ENCODE measurements around the gene FADS2. TPM values are rescaled to one million over a fixed set of nuclear protein-coding genes. Genes with fewer than 3 reads are reported as not detected.

FADS2 gene
- total and polyA plus RNA-seq, 9 of the 15 experiments (the other 6 are each of a cell fraction or from before 2014, with no cell fraction given), result 2.9 to 42.8 (median 16.2) TPM

DNA sequence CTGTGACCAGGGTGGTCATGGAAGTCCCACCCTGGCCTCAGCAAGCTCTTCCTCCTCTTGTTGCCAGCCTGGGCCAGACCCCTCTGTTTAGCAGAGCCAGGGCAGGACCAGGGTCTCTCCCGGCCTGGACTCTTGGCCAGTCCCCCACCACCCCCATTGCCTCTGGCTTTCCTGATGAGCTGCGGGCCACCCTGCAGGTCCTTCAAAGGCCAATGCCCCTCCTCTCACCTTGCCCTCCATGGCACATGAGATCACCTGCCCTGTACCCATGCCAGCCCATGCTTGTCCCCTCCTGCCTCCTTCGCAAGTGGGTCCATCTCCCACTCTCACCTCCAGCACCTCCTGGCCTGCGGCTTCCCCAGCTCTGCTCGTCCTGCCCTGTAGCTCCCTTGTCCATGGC, 10.4 kb downstream of the FADS2 start:
- CTCF ChIA-PET (ENCODE audit: low intra/inter-chr PET ratio), result no interaction called here
- POLR2A ChIA-PET, result interaction anchor here (0.6 kb wide), 1 partner anchor 18 kb away, joined by 3 read pairs; no protein-coding TSS in a partner anchor

DNA sequence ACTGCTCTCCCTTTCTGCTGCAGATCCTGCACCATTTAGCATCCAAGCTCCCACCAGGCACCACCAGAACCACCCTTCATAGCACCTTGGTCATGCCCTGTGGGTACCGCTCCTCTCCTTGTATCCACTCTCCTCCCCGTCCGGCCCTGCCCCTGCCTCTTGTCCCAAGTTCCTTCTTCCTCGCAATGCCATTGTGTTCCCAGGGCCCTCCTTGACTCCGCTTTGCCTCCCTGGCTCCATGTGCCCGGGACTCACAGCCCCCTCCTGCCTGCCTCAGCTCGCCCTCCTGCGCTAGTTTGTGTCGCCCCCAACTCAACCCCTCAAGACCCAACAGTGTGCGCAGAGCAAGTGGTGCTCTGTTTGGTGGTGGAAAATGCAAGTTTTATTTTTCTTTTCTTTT, 10.8 kb downstream of the FADS2 start:
- Histone ChIP-seq H4K20me1 (replicated peaks; ENCODE audit: control insufficient read depth, insufficient read depth, low read length) (no peaks in the 10 kb centered on the region), H3K27me3 (ENCODE audit: control insufficient read depth in 2 of 2, insufficient read depth in 2 of 2, low read length in 2 of 2) (no peaks in the 10 kb centered on the region), H3K9me1 (ENCODE audit: control insufficient read depth, insufficient read depth, low read length) (peaks cover 10% of the 10 kb centered on the region), H3K4me2 (ENCODE audit: insufficient read depth, low read length) (no peak overlapping the region), H3K9me3 (replicated peaks; ENCODE audit: control insufficient read depth, insufficient read depth, low read depth, low read length) (no peaks in the 10 kb centered on the region), H3K4me3 (no peak overlapping the region), H2AFZ (ENCODE audit: low read depth, low read length) (no peak overlapping the region), H3K79me2 (ENCODE audit: control insufficient read depth, insufficient read depth, low read length) (peaks cover 27% of the 10 kb centered on the region; the same call in 2 of the 3 replicates), H3K36me3 (ENCODE audit: control insufficient read depth, insufficient read depth, low read length) (peaks cover 18% of the 10 kb centered on the region), H3K27ac (ENCODE audit: extremely low read depth, low read depth, low read length) (peak overlapping the region; percentile 19; the same call in 1 of the 3 replicates), H3K9ac (ENCODE audit: insufficient read depth in 1 of 2, low read depth in 2 of 2, low read length in 2 of 2) (peak overlapping the region in 1 of 2 experiments; percentile 81; a peak in 2 of 4 replicates), H3K4me1 (replicated peaks in 1 of 2; ENCODE audit: control insufficient read depth in 2 of 2, insufficient read depth in 2 of 2, low read length in 2 of 2) (peaks cover 73 to 75% of the 10 kb centered on the region in 2 experiments)
- intact Hi-C loops (cut with micrococcal nuclease), result no loop called here
- no TSS peak for BruUV-seq (replicated peaks)
- 100% methylated on average over 8 of the region's 10 CpGs for WGBS (ENCODE audit: insufficient coverage, low coverage, missing lambda C conversion rate)
- DNase-seq (ENCODE audit: extremely low read depth in 1 of 4, low spot score in 3 of 4) (no peak), FAIRE-seq (no peak), ATAC-seq (no peak)
- CTCF ChIA-PET (ENCODE audit: low intra/inter-chr PET ratio), result no interaction called here
- POLR2A ChIA-PET, result interaction anchor here (0.6 kb wide), 1 partner anchor 18 kb away, joined by 3 read pairs; no protein-coding TSS in a partner anchor
- in situ Hi-C loops (cut with MboI), result no loop called here
- TF ChIP-seq ZFP30 (CRISPR knock-in tag; IDR thresholded peaks at IDR 0.05; ENCODE audit: borderline replicate concordance) (no peak), BHLHE40 (IDR thresholded peaks at IDR 0.05; ENCODE audit: low read length) (no peak), GABPB1 (CRISPR knock-in tag; IDR thresholded peaks at IDR 0.05) (no peak), MAZ (CRISPR knock-in tag; conservative IDR thresholded peaks at IDR 0.05 in 1 of 2, IDR thresholded peaks at IDR 0.05 in 1 of 2) (no peak), KDM1A (IDR thresholded peaks at IDR 0.05) (no peak), CBX3 (IDR thresholded peaks at IDR 0.05; ENCODE audit: borderline replicate concordance in 1 of 2, low read length in 2 of 2) (no peak), SAFB (IDR thresholded peaks at IDR 0.05; ENCODE audit: borderline replicate concordance, low read depth, low read length) (no peak), DLX4 (CRISPR knock-in tag; IDR thresholded peaks at IDR 0.05) (no peak), OTX1 (CRISPR knock-in tag; IDR thresholded peaks at IDR 0.05) (no peak), TRIM24 (IDR thresholded peaks at IDR 0.05) (no peak), RBM34 (IDR thresholded peaks at IDR 0.05; ENCODE audit: borderline replicate concordance, insufficient read depth, low read length) (no peak), CREBBP (IDR thresholded peaks at IDR 0.05; ENCODE audit: low read depth, low read length) (no peak), ZNF12 (CRISPR knock-in tag; IDR thresholded peaks at IDR 0.05) (no peak), ZFP36 (IDR thresholded peaks at IDR 0.05; ENCODE audit: low read depth, low read length, partially characterized antibody) (no peak)

More for the DNA sequence above, 10.4 kb downstream of the FADS2 start:
- peaks cover 31% of the 10 kb centered on the region; the same call in 2 of the 3 replicates for H3K79me2 ChIP-seq (ENCODE audit: control insufficient read depth, insufficient read depth, low read length)
- peaks cover 14% of the 10 kb centered on the region for H3K9me1 ChIP-seq (ENCODE audit: control insufficient read depth, insufficient read depth, low read length)
- FAIRE-seq (no peak), DNase-seq (ENCODE audit: extremely low read depth in 1 of 4, low spot score in 3 of 4) (no peak), ATAC-seq (no peak)
- H3K4me3 ChIP-seq, result no peak overlapping the region
- H3K9ac ChIP-seq (ENCODE audit: insufficient read depth in 1 of 2, low read depth in 2 of 2, low read length in 2 of 2), result peak overlapping the region in 1 of 2 experiments; percentile 81; a peak in 2 of 4 replicates
- TF ChIP-seq KLF16 (IDR thresholded peaks at IDR 0.05), result no peak
- TF ChIP-seq RBM25 (IDR thresholded peaks at IDR 0.05; ENCODE audit: low read depth, low read length, severe bottlenecking), result no peak
- H3K4me2 ChIP-seq (ENCODE audit: insufficient read depth, low read length), result no peak overlapping the region
- H3K9me3 ChIP-seq (replicated peaks; ENCODE audit: control insufficient read depth, insufficient read depth, low read depth, low read length), result no peaks in the 10 kb centered on the region
- H2AFZ ChIP-seq (ENCODE audit: low read depth, low read length), result no peak overlapping the region
- H3K27me3 ChIP-seq (ENCODE audit: control insufficient read depth in 2 of 2, insufficient read depth in 2 of 2, low read length in 2 of 2), result no peaks in the 10 kb centered on the region
- WGBS (ENCODE audit: insufficient coverage, low coverage, missing lambda C conversion rate), result 95% methylated on average over 5 of the region's 5 CpGs
- no TSS peak for BruUV-seq (replicated peaks)
- H4K20me1 ChIP-seq (replicated peaks; ENCODE audit: control insufficient read depth, insufficient read depth, low read length), result no peaks in the 10 kb centered on the region
- peaks cover 77 to 80% of the 10 kb centered on the region in 2 experiments for H3K4me1 ChIP-seq (replicated peaks in 1 of 2; ENCODE audit: control insufficient read depth in 2 of 2, insufficient read depth in 2 of 2, low read length in 2 of 2)
- intact Hi-C loops (cut with micrococcal nuclease), result no loop called here
- H3K27ac ChIP-seq (ENCODE audit: extremely low read depth, low read depth, low read length), result peak overlapping the region; percentile 19; the same call in 1 of the 3 replicates
- in situ Hi-C loops (cut with MboI), result no loop called here
- H3K36me3 ChIP-seq (ENCODE audit: control insufficient read depth, insufficient read depth, low read length), result peaks cover 18% of the 10 kb centered on the region
